ENCODE data around the gene UBE2Z. TPM values are rescaled to one million over a fixed set of nuclear protein-coding genes. Genes with fewer than 3 reads are reported as not detected.

Gene UBE2Z
- total and polyA plus RNA-seq, 2 donors (not counting 3 experiments of a cell fraction or from before 2014, with no cell fraction given), result 104 to 117 TPM

DNA sequence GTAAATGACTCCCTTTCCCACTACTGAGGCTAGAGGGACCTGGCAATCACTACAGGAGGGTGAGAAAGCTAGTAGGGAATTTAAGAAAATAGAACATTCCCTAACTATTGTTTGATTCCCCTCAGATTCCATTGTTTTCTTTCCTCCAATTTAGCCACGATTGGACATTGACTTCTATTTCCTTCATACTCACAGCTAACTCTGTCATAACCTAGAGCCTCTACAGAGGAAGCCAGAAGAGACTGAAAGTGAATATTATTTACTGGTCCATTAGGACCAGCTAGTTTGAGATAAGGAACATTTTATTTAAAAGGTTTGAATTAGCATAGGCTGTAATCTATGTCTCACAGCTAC is 21.6 kb downstream of the UBE2Z start:
- ChIA-PET POLR2A (interaction anchor here (0.6 to 1.2 kb wide), 2 partner anchors 10 to 68 kb away, joined by 4 to 6 read pairs; no protein-coding TSS in a partner anchor), CTCF (interaction anchor here (0.8 to 3.5 kb wide), 5 partner anchors 12 to 106 kb away, joined by 3 to 30 read pairs (median 6); no protein-coding TSS in a partner anchor)
- no peaks in the 10 kb centered on the region for H3K9me3 ChIP-seq (replicated peaks; ENCODE audit: control insufficient read depth, insufficient read depth, low read length)
- FAIRE-seq (peak; percentile 18), DNase-seq (ENCODE audit: low read depth, low spot score) (peak; percentile 52)
- no peaks in the 10 kb centered on the region for H3K27me3 ChIP-seq (ENCODE audit: control insufficient read depth in 2 of 2, insufficient read depth in 2 of 2, low read length in 2 of 2)
- peaks cover 3% of the 10 kb centered on the region for H4K20me1 ChIP-seq (replicated peaks; ENCODE audit: control insufficient read depth, extremely low read depth, insufficient read depth, low read length)
- H3K4me3 ChIP-seq (replicated peaks in 1 of 3; ENCODE audit: insufficient read depth in 1 of 3, low read depth in 1 of 3, low read length in 3 of 3), result no peak overlapping the region
- no peaks in the 10 kb centered on the region for H3K9me1 ChIP-seq (replicated peaks; ENCODE audit: control insufficient read depth, extremely low read depth, insufficient read depth, low read length)
- no peak for TF ChIP-seq EZH2 (IDR thresholded peaks at IDR 0.05; ENCODE audit: borderline replicate concordance, low read depth, low read length, severe bottlenecking)
- TF ChIP-seq POLR2A (IDR thresholded peaks at IDR 0.05; ENCODE audit: low read depth, low read length), result no peak
- TF ChIP-seq MAX (IDR thresholded peaks at IDR 0.05; ENCODE audit: insufficient read depth, insufficient read length), result no peak
- TF ChIP-seq MYC (IDR thresholded peaks at IDR 0.05; ENCODE audit: low read depth, low read length), result no peak
- no peak for TF ChIP-seq JUN (IDR thresholded peaks at IDR 0.05; ENCODE audit: borderline replicate concordance, insufficient read depth, insufficient read length, low read depth)
- H3K79me2 ChIP-seq (ENCODE audit: control insufficient read depth, insufficient read depth, low read length), result peaks cover 2% of the 10 kb centered on the region
- intact Hi-C loops (cut with micrococcal nuclease), result no loop called here
- BruUV-seq (replicated peaks), result no TSS peak
- no peak overlapping the region for H3K9ac ChIP-seq (replicated peaks; ENCODE audit: extremely low read depth, insufficient read depth, low read length)
- H3K4me1 ChIP-seq (ENCODE audit: control insufficient read depth, extremely low read depth, insufficient read depth, low read length), result peaks cover 3% of the 10 kb centered on the region
- dilution Hi-C loops (cut with MboI; ENCODE audit: extremely low pct_ligation_motif_present, low sequenced_read_pairs), result no loop called here
- H2AFZ ChIP-seq (ENCODE audit: low read depth, low read length), result no peak overlapping the region
- peaks cover 37 to 50% of the 10 kb centered on the region in 2 experiments for H3K36me3 ChIP-seq (ENCODE audit: control insufficient read depth in 2 of 2, extremely low read depth in 1 of 2, insufficient read depth in 2 of 2, low read length in 2 of 2)
- H3K27ac ChIP-seq (ENCODE audit: insufficient read depth, low read depth, low read length), result no peak overlapping the region
- H3K4me2 ChIP-seq (ENCODE audit: insufficient read depth, low read length), result no peak overlapping the region

DNA sequence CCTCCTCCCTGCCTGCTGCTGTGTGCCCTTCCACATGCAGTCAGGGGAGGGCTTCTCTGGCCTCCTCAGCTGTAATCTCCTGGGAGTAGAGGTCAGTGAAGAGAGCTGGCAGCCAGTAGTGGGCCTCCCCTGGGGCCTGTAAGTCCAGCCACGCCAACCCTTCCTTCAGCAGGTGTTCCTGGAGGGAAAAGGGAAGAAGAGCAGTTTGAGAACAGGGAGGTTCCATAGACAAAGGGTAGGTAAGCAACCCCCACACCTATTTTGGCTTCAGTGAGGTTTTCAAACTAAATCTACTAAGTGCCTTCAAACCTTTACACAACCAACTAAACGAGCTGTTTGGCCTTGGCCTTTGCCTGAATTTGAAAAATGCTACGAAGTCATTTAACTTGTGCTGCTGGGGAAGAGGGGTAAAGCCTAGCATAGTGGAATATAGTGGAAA is 22.2 kb downstream of the UBE2Z start:
- no TSS peak for BruUV-seq (replicated peaks)
- H3K4me2 ChIP-seq (ENCODE audit: insufficient read depth, low read length), result no peak overlapping the region
- POLR2A ChIA-PET, result interaction anchor here (1.2 kb wide), 1 partner anchor 10 kb away, joined by 4 read pairs; no protein-coding TSS in a partner anchor
- H3K4me3 ChIP-seq (replicated peaks in 1 of 3; ENCODE audit: insufficient read depth in 1 of 3, low read depth in 1 of 3, low read length in 3 of 3), result no peak overlapping the region
- H3K27me3 ChIP-seq (ENCODE audit: control insufficient read depth in 2 of 2, insufficient read depth in 2 of 2, low read length in 2 of 2), result no peaks in the 10 kb centered on the region
- no peak overlapping the region for H2AFZ ChIP-seq (ENCODE audit: low read depth, low read length)
- dilution Hi-C loops (cut with MboI; ENCODE audit: extremely low pct_ligation_motif_present, low sequenced_read_pairs) (no loop called here), intact Hi-C loops (cut with micrococcal nuclease) (no loop called here)
- no peaks in the 10 kb centered on the region for H4K20me1 ChIP-seq (replicated peaks; ENCODE audit: control insufficient read depth, extremely low read depth, insufficient read depth, low read length)
- H3K9me1 ChIP-seq (replicated peaks; ENCODE audit: control insufficient read depth, extremely low read depth, insufficient read depth, low read length), result no peaks in the 10 kb centered on the region
- H3K9ac ChIP-seq (replicated peaks; ENCODE audit: extremely low read depth, insufficient read depth, low read length), result no peak overlapping the region
- no peak for TF ChIP-seq MYC (IDR thresholded peaks at IDR 0.05; ENCODE audit: low read depth, low read length)
- peak; percentile 32 for TF ChIP-seq POLR2AphosphoS5 (IDR thresholded peaks at IDR 0.05; ENCODE audit: insufficient read depth, low read depth, low read length)
- H3K4me1 ChIP-seq (ENCODE audit: control insufficient read depth, extremely low read depth, insufficient read depth, low read length), result peaks cover 3% of the 10 kb centered on the region
- CTCF ChIA-PET, result interaction anchor here (0.8 to 3.5 kb wide), 5 partner anchors 46 to 105 kb away, joined by 3 to 30 read pairs (median 6); no protein-coding TSS in a partner anchor
- H3K79me2 ChIP-seq (ENCODE audit: control insufficient read depth, insufficient read depth, low read length), result peaks cover 2% of the 10 kb centered on the region
- DNase-seq (ENCODE audit: low read depth, low spot score) (no peak), FAIRE-seq (no peak)
- no peaks in the 10 kb centered on the region for H3K9me3 ChIP-seq (replicated peaks; ENCODE audit: control insufficient read depth, insufficient read depth, low read length)
- peaks cover 32 to 45% of the 10 kb centered on the region in 2 experiments for H3K36me3 ChIP-seq (ENCODE audit: control insufficient read depth in 2 of 2, extremely low read depth in 1 of 2, insufficient read depth in 2 of 2, low read length in 2 of 2)
- H3K27ac ChIP-seq (ENCODE audit: insufficient read depth, low read depth, low read length), result no peak overlapping the region

Data from endothelial cell of umbilical vein (primary cell).